HepG2 (cell line): ENCODE data around the gene GALNT10. TPM values are rescaled to one million over a fixed set of nuclear protein-coding genes. Genes with fewer than 3 reads are reported as not detected.

Experiments used
- AGO1 ChIP-seq: fragments of 200-400 bp; formaldehyde crosslinking; IDR thresholded peaks from 2 replicates; pipeline ENCODE4 v1.6.1; 2017; ENCODE audit warnings: mild to moderate bottlenecking, low read depth, low read length, moderate library complexity; ENCODE audit not compliant: poor library complexity, severe bottlenecking
- MBD4 ChIP-seq: IDR thresholded peaks from 2 replicates; pipeline ENCODE4 v1.6.1; 2012; ENCODE audit warnings: low read length, inconsistent platforms, borderline replicate concordance
- MXD4 ChIP-seq: IDR thresholded peaks from 2 replicates; pipeline ENCODE4 v1.6.1; 2016; ENCODE audit warnings: mild to moderate bottlenecking, missing biosample characterization, missing genetic modification reagents
- ONECUT2 ChIP-seq: sonication (generic); formaldehyde crosslinking; IDR thresholded peaks from 2 replicates; pipeline ENCODE4 v1.4.0; 2020; ENCODE audit warnings: missing genetic modification reagents
- PAX8 ChIP-seq: sonication (generic); formaldehyde crosslinking; IDR thresholded peaks from 2 replicates; pipeline ENCODE4 v1.8.0; 2022; ENCODE audit warnings: mild to moderate bottlenecking, missing genetic modification reagents, borderline replicate concordance
- RARA ChIP-seq: IDR thresholded peaks from 2 replicates; pipeline ENCODE4 v1.6.1; 2016; ENCODE audit warnings: missing genetic modification reagents, missing compliant biosample characterization
- RFXANK ChIP-seq: IDR thresholded peaks from 2 replicates; pipeline ENCODE4 v1.6.1; 2016
- TBX3 ChIP-seq: fragments of 450-650 bp; IDR thresholded peaks from 2 replicates; pipeline ENCODE4 v1.6.1; 2017; ENCODE audit warnings: antibody characterized with exemption, mild to moderate bottlenecking, inconsistent platforms, borderline replicate concordance
- ZNF354B ChIP-seq: sonication (generic); formaldehyde crosslinking; IDR thresholded peaks from 2 replicates; pipeline ENCODE4 v1.8.0; 2022; ENCODE audit warnings: mild to moderate bottlenecking, missing genetic modification reagents
- ZNF562 ChIP-seq: sonication (generic); formaldehyde crosslinking; IDR thresholded peaks from 2 replicates; pipeline ENCODE4 v1.8.0; 2022; ENCODE audit warnings: missing genetic modification reagents, borderline replicate concordance
- polyA plus RNA-seq, 8 experiments: library from polyadenylated mRNA; depleted of rRNA in 3 of 8; stranded (reverse) in 7 of 8; unstranded in 1 of 8; fragments of >200 nt; fragmentation: Illumina TruSeq in 4 of 8; extraction: Trizol in 4 of 8; gene quantifications; 2 replicates each; pipeline versions ENCODE4 v1.2.1 to v1.2.3, GENCODE V29; 2011 to 2016; ENCODE audit warnings: low read depth in 4 of 8, missing spikeins in 1 of 8, mixed read lengths in 1 of 8; ENCODE audit not compliant: insufficient read depth in 1 of 8
- total RNA-seq, 5 experiments: library from RNA; depleted of rRNA; stranded (reverse); fragments of >200 nt; fragmentation: Illumina TruSeq; extraction: Trizol; gene quantifications; 2 replicates each; pipeline ENCODE4 v1.2.3, GENCODE V29; 2016; ENCODE audit warnings: low read depth in 1 of 5
- TF ChIP-seq, protein P1 (sequence below): sonication (generic); formaldehyde crosslinking; IDR thresholded peaks from 2 replicates; pipeline ENCODE4 v1.5.0; 2020; ENCODE audit warnings: missing genetic modification reagents
- TF ChIP-seq, protein P2 (sequence below): sonication (generic); formaldehyde crosslinking; IDR thresholded peaks from 2 replicates; pipeline ENCODE4 v1.4.0; 2020; ENCODE audit warnings: missing genetic modification reagents, mild to moderate bottlenecking, borderline replicate concordance
- TF ChIP-seq, protein P3 (sequence below): sonication (generic); formaldehyde crosslinking; IDR thresholded peaks from 2 replicates; pipeline ENCODE4 v1.9.0; 2021; ENCODE audit warnings: missing genetic modification reagents, borderline replicate concordance
- TF ChIP-seq, protein P4 (sequence below): sonication (generic); formaldehyde crosslinking; conservative IDR thresholded peaks from 2 replicates; pipeline ENCODE4 v1.8.0; 2022; ENCODE audit warnings: mild to moderate bottlenecking, moderate library complexity, missing genetic modification reagents

Gene GALNT10
- total and polyA plus RNA-seq, 2 of the 13 experiments (the other 11 are each of a cell fraction or from before 2014, with no cell fraction given): 8.1 to 11.2 TPM

DNA sequence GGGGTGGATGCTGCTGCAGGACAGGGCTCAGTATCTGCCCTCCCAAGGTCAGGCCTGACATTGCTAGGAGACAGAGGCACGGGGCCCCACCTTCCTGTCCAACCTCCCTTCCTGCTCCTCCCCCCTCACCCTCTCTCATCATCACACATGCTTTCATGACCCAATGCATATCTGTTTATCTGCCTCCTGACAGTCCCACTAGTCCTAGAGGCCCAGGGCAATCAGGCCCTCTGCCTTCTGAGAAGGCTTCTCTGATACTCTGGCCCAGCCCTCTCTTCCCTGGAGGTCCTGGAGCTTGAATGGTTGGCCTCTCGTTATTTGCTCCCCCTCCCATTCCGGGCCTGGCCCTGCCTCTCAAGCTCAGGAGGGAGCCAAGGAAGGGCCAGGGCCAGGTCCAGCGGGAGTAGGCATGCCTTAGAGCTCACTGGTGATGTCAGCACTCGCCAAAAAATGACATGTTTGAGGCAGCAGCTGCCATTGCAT is 164.6 kb downstream of the GALNT10 start (continued):
- TF ChIP-seq ZNF562 (no peak), MXD4 (CRISPR knock-in tag) (no peak), PAX8 (CRISPR knock-in tag) (no peak), RARA (CRISPR knock-in tag) (peak; percentile 20; the same call in 1 of the 2 replicates), ZNF354B (CRISPR knock-in tag) (no peak), ONECUT2 (CRISPR knock-in tag) (no peak), MBD4 (no peak), AGO1 (no peak), TBX3 (no peak), RFXANK (CRISPR knock-in tag) (no peak)
- TF ChIP-seq, protein P1, sequence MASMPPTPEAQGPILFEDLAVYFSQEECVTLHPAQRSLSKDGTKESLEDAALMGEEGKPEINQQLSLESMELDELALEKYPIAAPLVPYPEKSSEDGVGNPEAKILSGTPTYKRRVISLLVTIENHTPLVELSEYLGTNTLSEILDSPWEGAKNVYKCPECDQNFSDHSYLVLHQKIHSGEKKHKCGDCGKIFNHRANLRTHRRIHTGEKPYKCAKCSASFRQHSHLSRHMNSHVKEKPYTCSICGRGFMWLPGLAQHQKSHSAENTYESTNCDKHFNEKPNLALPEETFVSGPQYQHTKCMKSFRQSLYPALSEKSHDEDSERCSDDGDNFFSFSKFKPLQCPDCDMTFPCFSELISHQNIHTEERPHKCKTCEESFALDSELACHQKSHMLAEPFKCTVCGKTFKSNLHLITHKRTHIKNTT: no peak
- TF ChIP-seq, protein P2, sequence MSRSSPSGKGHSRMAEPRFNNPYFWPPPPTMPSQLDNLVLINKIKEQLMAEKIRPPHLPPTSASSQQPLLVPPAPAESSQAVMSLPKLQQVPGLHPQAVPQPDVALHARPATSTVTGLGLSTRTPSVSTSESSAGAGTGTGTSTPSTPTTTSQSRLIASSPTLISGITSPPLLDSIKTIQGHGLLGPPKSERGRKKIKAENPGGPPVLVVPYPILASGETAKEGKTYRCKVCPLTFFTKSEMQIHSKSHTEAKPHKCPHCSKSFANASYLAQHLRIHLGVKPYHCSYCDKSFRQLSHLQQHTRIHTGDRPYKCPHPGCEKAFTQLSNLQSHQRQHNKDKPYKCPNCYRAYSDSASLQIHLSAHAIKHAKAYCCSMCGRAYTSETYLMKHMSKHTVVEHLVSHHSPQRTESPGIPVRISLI (CRISPR knock-in tag): no peak
- TF ChIP-seq, protein P3, sequence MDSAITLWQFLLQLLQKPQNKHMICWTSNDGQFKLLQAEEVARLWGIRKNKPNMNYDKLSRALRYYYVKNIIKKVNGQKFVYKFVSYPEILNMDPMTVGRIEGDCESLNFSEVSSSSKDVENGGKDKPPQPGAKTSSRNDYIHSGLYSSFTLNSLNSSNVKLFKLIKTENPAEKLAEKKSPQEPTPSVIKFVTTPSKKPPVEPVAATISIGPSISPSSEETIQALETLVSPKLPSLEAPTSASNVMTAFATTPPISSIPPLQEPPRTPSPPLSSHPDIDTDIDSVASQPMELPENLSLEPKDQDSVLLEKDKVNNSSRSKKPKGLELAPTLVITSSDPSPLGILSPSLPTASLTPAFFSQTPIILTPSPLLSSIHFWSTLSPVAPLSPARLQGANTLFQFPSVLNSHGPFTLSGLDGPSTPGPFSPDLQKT (CRISPR knock-in tag): no peak
- TF ChIP-seq, protein P4, sequence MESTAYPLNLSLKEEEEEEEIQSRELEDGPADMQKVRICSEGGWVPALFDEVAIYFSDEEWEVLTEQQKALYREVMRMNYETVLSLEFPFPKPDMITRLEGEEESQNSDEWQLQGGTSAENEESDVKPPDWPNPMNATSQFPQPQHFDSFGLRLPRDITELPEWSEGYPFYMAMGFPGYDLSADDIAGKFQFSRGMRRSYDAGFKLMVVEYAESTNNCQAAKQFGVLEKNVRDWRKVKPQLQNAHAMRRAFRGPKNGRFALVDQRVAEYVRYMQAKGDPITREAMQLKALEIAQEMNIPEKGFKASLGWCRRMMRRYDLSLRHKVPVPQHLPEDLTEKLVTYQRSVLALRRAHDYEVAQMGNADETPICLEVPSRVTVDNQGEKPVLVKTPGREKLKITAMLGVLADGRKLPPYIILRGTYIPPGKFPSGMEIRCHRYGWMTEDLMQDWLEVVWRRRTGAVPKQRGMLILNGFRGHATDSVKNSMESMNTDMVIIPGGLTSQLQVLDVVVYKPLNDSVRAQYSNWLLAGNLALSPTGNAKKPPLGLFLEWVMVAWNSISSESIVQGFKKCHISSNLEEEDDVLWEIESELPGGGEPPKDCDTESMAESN (CRISPR knock-in tag): no peak
